NCI-H510A treated with DMSO at 0.1 percent for 48 hours (cell line): ENCODE results near the gene ZNF83.
A peak's percentile ranks its signal among the peaks of the same experiment; 100 is the strongest.
"Not testable (repeated sequence)": the region's sequence is repeated elsewhere in the genome, so short reads cannot be mapped to it uniquely, and the experiment has no call there.

Experiments used
- DNase-seq: peaks from one replicate; lab custom pipeline; 2025; lab: John Stamatoyannopoulos, UW

Gene ZNF83

DNA sequence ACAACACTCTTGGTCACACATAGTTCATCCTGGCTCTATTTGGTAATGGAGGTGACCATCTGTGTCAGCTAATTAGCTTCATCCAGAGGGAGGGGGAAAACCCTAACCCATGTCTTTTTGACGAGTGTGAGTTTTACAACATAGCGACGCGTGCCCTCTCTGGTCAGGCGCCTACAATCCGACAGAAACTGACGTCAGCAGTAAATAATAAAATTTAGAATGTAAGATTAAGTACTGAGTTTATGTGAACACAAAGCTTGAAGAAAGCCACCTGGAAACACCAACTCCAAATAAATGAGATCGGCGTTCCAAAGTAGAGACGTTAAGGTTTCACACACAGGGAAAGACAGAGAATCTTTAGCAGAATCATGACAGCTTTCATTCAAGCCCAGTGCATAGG lies 1.8 kb upstream of the ZNF83 start:
- no peak for DNase-seq

GRCh38 chr19:52638601-52639000 lies 446 bp upstream of the ZNF83 start:
- DNase-seq, result no peak

DNA sequence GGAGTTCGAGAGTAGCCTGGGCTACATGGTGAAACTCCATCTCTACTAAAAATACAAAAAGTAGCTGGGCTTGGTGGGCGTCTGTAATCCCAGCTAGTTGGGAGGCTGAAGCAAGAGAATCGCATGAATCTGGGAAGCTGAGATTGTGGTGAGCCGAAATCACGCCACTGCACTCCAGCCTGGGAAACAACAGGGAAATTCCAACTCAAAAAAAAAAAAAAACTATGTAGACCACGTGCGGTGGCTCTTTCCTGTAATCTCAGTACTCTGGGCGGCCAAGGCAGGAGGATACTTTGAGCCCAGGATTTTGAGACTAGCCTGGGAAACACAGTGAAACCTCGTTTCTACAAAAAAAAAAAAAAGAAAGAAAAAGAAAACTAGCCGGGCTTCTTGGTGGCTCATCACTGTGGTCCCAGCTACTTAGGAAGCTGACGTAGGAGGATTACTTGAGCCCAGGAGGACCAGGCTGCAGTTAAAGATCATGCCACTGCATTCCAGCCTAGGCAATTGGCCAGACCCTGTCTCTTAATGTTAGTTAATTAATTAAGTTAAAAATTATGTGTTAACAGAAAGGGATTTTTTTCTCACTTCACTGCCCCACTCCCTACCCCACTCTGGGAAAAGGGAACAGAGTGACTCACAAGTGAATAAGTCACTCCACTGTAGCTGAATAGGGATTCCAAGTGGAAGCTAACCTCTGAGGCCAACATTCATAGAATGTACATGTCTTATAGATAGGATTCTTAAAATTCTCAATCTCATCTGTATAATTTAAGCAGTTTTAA lies 2.2 kb downstream of the ZNF83 start:
- DNase-seq, result no peak

DNA sequence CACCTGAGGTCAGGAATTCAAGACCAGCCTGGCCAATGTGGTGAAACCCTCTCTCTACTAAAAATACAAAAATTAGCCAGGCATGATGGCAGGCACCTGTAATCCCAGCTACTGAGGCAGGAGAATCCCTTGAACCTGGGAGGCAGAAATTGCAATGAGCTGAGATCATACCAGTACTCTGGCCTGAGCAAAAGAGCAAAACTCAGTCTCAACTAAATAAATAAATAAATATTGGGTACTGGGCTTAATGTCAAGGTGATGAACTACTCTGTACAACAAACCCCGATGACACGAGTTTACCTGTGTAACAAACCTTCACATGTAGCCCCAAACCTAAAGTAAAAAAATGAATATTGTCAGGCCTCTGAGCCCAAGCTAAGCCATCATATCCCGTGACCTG lies 10.7 kb downstream of the ZNF83 start:
- DNase-seq, result not testable (repeated sequence)

DNA sequence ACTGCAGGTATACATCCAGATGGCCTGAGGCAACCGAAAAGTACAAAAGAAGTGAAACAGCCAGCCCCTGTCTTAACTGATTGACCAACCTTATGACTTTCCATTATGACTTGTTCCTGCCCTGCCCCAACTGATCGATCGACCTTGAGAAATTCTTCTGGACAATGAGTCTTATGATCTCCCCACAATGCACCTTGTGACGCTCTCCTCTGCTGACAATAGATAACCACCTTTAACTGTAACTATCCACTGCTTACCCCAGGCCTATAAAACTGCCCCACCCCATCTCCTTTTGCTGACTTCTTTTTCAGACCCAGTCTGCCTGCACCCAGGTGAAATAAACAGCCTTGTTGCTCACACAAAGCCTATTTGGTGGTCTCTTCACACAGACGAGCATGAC lies 11.2 kb downstream of the ZNF83 start:
- DNase-seq, result no peak

DNA sequence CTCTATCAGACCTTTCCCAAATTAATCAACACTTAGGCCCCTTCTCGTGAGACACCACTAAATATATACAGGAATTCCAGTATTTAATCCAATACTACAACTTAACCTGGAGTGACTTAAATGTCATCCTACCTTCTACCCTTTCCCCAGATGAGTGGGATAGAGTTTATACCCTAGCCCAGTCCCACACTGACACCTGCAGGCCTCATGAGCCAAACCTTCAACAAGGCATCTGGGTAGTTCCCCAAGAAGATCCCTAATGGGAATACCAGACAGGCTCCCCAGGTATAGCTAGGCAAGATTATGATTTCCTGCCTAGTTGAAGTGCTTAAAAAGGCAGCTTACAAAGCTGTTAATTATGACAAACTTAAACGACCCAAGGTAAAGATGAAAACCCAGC lies 15.9 kb downstream of the ZNF83 start:
- no peak for DNase-seq

DNA sequence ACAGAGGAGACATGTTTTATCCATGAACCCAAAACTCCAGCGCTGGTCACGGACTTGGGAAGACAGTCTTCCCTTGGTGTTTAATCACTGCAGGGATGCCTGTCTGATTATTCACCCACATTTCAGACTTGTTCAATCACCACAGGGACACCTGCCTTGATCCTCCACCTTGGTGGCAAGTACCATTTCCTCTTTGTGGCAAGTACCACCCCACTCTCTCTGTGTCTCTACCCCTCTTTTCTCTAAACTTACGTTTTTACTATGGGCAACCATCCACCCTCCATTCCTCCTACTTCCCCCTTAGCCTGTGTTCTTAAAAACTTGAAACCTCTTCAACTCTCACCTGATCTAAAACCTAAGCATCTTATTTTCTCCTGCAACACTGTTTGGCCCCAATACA lies 16.8 kb downstream of the ZNF83 start:
- DNase-seq, result no peak

- no peak for DNase-seq
Observed at GRCh38 chr19:52613299-52613906, 24.8 kb downstream of the ZNF83 start.

DNA sequence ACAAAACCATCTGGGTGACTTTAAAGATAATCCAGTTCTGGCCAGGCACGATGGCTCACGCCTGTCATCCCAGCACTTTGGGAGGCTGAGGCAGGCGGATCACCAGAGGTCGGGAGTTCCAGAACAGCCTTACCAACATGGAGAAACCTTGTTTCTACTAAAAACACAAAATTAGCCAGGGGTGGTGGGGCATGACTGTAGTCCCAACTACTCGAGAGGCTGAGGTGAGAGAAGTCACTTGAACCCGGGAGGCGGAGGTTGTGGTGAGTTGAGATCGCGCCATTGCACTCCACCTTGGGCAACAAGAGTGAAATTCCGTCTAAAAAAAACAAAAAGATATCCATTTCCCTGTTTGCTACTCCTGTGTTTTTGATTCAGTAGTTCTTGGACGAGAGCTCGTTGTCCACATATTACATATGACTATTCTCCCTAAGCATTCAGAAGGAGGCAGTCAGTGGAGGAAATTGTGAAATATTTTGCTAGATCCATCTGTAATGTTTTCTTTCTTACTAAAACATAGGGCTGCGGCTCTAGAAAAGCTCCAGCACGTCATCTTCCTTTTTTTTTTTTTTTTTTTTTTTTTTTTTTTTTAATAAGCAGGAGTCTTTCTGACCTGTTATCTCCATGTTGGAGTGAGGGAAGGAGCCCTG lies 34.5 kb downstream of the ZNF83 start:
- no peak for DNase-seq

GRCh38 chr19:52602941-52603340 lies 35.2 kb downstream of the ZNF83 start:
- no peak for DNase-seq

- not testable (repeated sequence) for DNase-seq
Observed at GRCh38 chr19:52601974-52602366, 36.2 kb downstream of the ZNF83 start.

DNA sequence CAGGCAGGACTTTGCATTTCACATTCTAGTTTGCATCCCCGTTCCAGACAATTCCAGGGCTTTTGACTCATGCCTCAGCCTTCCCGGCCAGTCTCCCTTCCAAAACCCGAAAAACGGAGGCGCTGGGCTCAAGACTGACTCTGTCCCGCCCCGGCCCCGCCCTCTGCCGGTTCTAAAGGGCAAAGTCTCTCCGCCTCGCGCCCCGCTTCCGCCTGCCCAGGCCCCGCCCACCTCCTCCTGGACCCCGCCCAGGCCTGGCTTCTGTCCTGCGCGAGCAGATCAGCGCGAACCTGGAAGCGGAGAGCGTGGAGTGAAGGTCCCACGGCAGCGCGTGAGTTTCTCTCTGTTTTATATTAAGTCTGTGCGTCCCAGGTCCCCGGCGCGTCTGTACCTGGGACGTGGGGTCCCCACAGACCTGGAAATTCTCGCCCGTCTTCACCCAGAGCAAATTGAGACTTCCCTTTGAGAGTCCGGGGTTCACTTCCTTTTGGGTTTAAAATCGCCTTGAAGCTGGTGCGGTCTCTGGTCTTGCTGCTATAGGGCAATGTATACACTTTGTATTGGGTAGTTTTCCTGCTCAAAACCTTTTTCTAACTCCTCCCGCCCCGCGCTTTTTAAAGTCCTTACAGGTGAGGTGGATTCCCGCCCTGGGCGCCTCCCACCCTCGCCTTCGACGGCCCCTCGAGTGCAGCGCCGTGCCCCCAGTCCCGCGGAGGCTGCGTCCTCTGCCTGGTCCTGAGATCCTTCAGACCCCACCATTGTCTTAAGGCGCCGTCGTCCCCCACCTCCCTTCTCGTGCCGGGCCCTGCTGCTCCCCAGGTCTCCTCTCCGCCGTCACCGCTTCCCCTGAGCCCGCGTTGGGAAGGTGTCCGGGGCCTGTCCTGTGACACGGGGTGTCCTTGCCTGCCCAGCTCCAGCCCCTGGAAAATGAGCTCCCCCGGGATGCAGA lies 36.9 kb downstream of the ZNF83 start:
- DNase-seq, result peak; percentile 32

DNA sequence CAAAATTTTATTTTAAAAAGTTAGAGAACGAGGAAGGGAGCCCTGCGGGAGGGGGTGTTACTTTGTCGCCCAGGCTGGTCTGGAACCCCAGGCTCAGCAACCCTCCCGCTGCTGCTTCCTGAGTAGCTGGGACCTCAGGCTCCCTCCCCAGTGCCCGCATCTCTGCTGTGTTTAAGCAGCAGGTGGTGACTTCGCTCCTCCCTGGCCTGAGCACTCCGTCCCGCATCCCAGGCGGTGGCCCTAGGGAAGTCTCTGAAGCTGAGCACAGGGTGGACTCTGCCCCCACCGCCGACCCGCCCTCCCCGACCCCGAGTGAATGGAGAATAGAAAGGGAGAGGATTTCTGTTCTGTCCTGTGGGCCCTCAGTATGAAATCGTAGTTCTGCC lies 37.5 kb downstream of the ZNF83 start:
- no peak for DNase-seq

DNA sequence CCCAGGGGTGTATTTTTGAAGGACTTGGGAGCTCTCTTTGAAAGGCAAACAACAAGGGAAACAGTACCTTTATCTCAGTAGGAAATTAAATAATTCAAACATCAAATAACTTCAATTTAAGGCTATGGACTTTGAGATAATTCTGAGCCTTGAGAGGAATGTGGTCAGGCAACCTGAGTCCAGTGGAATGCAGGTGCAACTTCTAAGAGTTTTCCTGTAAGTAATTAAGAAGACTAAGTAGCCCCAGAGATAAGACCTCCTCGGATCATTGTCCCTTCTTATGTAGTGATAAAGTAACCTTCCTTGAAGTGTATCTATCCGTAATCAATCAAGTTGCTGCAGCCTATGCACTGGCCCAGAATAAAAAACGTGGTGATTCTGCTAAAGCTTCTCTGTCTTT lies 38.9 kb downstream of the ZNF83 start:
- DNase-seq, result no peak

DNA sequence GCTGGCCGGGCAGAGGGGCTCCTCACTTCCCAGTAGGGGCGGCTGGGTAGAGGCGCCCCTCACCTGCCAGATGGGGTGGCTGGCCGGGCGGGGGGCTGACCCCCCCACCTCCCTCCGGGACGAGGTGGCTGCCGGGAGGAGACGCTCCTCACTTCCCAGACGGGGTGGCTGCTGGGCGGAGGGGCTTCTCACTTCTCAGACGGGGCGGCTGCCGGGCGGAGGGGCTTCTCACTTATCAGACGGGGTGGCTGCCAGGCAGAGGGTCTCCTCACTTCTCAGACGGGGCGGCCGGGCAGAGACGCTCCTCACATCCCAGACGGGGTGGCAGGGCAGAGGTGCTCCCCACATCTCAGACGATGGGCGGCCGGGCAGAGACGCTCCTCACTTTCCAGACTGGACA lies 44.7 kb downstream of the ZNF83 start:
- not testable (repeated sequence) for DNase-seq

- no peak for DNase-seq
Observed at GRCh38 chr19:52592301-52592700, 45.9 kb downstream of the ZNF83 start.

GRCh38 chr19:52590728-52591127 lies 47.4 kb downstream of the ZNF83 start:
- no peak for DNase-seq

GRCh38 chr19:52585604-52586003 lies 52.6 kb downstream of the ZNF83 start:
- DNase-seq, result no peak

DNA sequence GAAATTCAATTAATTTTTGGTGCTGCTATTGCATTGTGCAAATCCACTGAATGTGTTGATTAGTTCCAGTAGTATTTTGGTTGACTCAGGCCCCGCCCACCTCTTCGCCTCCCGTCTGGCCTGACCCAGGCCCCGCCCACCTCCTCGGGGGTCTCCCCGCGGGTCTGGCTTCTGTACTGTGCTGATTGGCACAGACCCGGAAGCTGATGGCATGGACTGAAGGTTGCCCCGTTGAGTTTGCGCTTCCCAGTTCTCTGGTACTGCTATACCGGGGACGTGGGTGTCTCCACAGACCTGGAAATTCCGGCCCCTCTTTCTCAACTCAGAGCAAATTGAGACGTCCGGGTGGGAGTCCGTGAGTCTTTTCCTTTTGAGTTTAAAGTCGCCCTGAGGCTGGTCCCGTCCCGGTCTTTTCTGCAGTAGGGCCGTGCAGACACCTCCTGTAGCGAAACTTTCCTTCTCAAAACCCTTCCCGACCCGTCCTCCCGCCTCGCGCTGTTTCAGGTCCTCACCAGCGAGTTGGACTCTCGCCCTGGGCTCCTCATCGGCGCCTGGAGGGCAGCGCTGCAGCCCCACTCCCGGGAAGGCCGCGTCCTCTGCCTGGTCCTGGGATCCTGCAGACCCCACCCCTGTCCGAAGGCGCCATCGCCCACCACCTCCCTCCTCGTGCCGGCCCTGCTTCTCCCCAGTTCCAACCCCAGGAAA lies 53.3 kb downstream of the ZNF83 start:
- no peak for DNase-seq

- DNase-seq, result peak; percentile 48
Observed at GRCh38 chr19:52570000-52570861, 67.9 kb downstream of the ZNF83 start, which contains the start of gene ZNF701. ZNF701 (plus strand) TSS chr19:52570287; CDS start chr19:52574148, 3,861 bp downstream.

GRCh38 chr19:52569638-52569999 lies 68.5 kb downstream of the ZNF83 start:
- DNase-seq, result not testable (repeated sequence)
